KMS-11 (cell line): ENCODE data around the gene LBHD1.

Experiments
- H2AFZ ChIP-seq: fragments of 200-600 bp; sonication (generic); 2 replicates; pipeline ENCODE4 v1.6.1; 2016; ENCODE audit warnings: antibody characterized with exemption, mixed run types, low read depth
- H3K27ac ChIP-seq: fragments of 200-600 bp; sonication (generic); 2 replicates; pipeline ENCODE4 v1.6.1; 2016; ENCODE audit warnings: mild to moderate bottlenecking, mixed run types
- H3K27me3 ChIP-seq: fragments of 200-600 bp; sonication (generic); 2 replicates; pipeline ENCODE4 v1.6.1; 2017; ENCODE audit warnings: mild to moderate bottlenecking, low read depth, mixed run types, moderate library complexity; ENCODE audit not compliant: insufficient read depth
- H3K36me3 ChIP-seq: fragments of 200-600 bp; sonication (generic); 2 replicates; pipeline ENCODE4 v1.6.1; 2017; ENCODE audit warnings: mild to moderate bottlenecking, mixed run types; ENCODE audit not compliant: insufficient read depth
- H3K4me1 ChIP-seq: fragments of 200-600 bp; sonication (generic); 2 replicates; pipeline ENCODE4 v1.6.1; 2016; ENCODE audit warnings: mild to moderate bottlenecking, low read depth, mixed run types; ENCODE audit not compliant: poor library complexity, severe bottlenecking
- H3K4me2 ChIP-seq: fragments of 200-600 bp; sonication (generic); 2 replicates; pipeline ENCODE4 v1.7.0; 2016; ENCODE audit warnings: mild to moderate bottlenecking, mixed run types
- H3K4me3 ChIP-seq: fragments of 200-600 bp; sonication (generic); IDR thresholded peaks from 2 replicates; pipeline ENCODE4 v1.6.1; 2017; ENCODE audit warnings: low read depth, low read length, mixed read lengths; ENCODE audit not compliant: insufficient read depth
- H3K79me2 ChIP-seq: fragments of 200-600 bp; sonication (generic); 2 replicates; pipeline ENCODE4 v1.6.1; 2016; ENCODE audit warnings: low read depth, mixed run types; ENCODE audit not compliant: insufficient read depth
- H3K9ac ChIP-seq: fragments of 200-600 bp; sonication (generic); 2 replicates; pipeline ENCODE4 v1.6.1; 2016; ENCODE audit warnings: mild to moderate bottlenecking, mixed run types
- H4K20me1 ChIP-seq: fragments of 200-600 bp; sonication (generic); 2 replicates; pipeline ENCODE4 v1.6.1; 2016; ENCODE audit warnings: mild to moderate bottlenecking, mixed run types; ENCODE audit not compliant: insufficient read depth
- CTCF ChIP-seq: fragments of 200-600 bp; sonication (generic); conservative IDR thresholded peaks from 2 replicates; pipeline ENCODE4 v1.6.1; 2017; ENCODE audit warnings: low read depth, mild to moderate bottlenecking, antibody characterized with exemption, low read length, moderate library complexity, mixed read lengths

The LBHD1 gene

GRCh38 chr11:62671608-62672389, at the start of gene LBHD1, which contains the start of gene UQCC3:
Gene LBHD1, minus strand, starts transcription at chr11:62672267. Its CDS starts 2,236 bp downstream, at chr11:62670031.
Gene UQCC3, plus strand, starts transcription at chr11:62671673. Its CDS starts 73 bp downstream, at chr11:62671746.
- H3K27me3 ChIP-seq: no peaks in the 10 kb centered on the region
- peak within 1 kb of the TSS; percentile 61 for H3K27ac ChIP-seq
- peak within 1 kb of the TSS; percentile 62 for H3K9ac ChIP-seq
- H3K4me2 ChIP-seq: peak within 1 kb of the TSS; percentile 80
- no peak for TF ChIP-seq CTCF
- no peaks in the 10 kb centered on the region for H3K36me3 ChIP-seq
- no peak within 1 kb of the TSS for H3K4me3 ChIP-seq
- H2AFZ ChIP-seq: peak within 1 kb of the TSS; percentile 56
- H3K4me1 ChIP-seq: peaks cover 10% of the 10 kb centered on the region
- peaks cover 10% of the 10 kb centered on the region; the same call in 1 of the 2 replicates for H3K79me2 ChIP-seq
- no peaks in the 10 kb centered on the region for H4K20me1 ChIP-seq

GRCh38 chr11:62719302-62719978, 47.4 kb upstream of the LBHD1 start:
- H3K36me3 ChIP-seq: peaks cover 61% of the 10 kb centered on the region; the same call in 1 of the 2 replicates
- H2AFZ ChIP-seq: no peak overlapping the region
- peaks cover 66% of the 10 kb centered on the region for H3K4me1 ChIP-seq
- peaks cover 89% of the 10 kb centered on the region for H3K79me2 ChIP-seq
- H3K27ac ChIP-seq: no peak overlapping the region
- no peak overlapping the region for H3K4me3 ChIP-seq
- H4K20me1 ChIP-seq: peaks cover 11% of the 10 kb centered on the region; the same call in 1 of the 2 replicates
- no peak for TF ChIP-seq CTCF
- H3K27me3 ChIP-seq: no peaks in the 10 kb centered on the region
- H3K9ac ChIP-seq: no peak overlapping the region
- H3K4me2 ChIP-seq: no peak overlapping the region

- no peak overlapping the region for H2AFZ ChIP-seq
- H3K79me2 ChIP-seq: peaks cover 66% of the 10 kb centered on the region
- H3K27me3 ChIP-seq: no peaks in the 10 kb centered on the region
- H3K4me2 ChIP-seq: peak overlapping the region; percentile 60; the same call in 1 of the 2 replicates
- H3K36me3 ChIP-seq: peaks cover 39% of the 10 kb centered on the region; the same call in 1 of the 2 replicates
- TF ChIP-seq CTCF: no peak
- H3K27ac ChIP-seq: peak overlapping the region; percentile 18; the same call in 1 of the 2 replicates
- H3K4me3 ChIP-seq: no peak overlapping the region
- H3K4me1 ChIP-seq: peaks cover 70% of the 10 kb centered on the region
- no peaks in the 10 kb centered on the region for H4K20me1 ChIP-seq
- H3K9ac ChIP-seq: no peak overlapping the region
Observed at GRCh38 chr11:62716816-62717215, 44.7 kb upstream of the LBHD1 start.

GRCh38 chr11:62716206-62716605, 44.1 kb upstream of the LBHD1 start:
- no peak overlapping the region for H3K4me3 ChIP-seq
- no peak for TF ChIP-seq CTCF
- H3K27ac ChIP-seq: peak overlapping the region; percentile 18; the same call in 1 of the 2 replicates
- H4K20me1 ChIP-seq: no peaks in the 10 kb centered on the region
- no peaks in the 10 kb centered on the region for H3K27me3 ChIP-seq
- H3K4me1 ChIP-seq: peaks cover 76% of the 10 kb centered on the region
- H3K9ac ChIP-seq: no peak overlapping the region
- H2AFZ ChIP-seq: no peak overlapping the region
- H3K79me2 ChIP-seq: peaks cover 65% of the 10 kb centered on the region
- peaks cover 33% of the 10 kb centered on the region; the same call in 1 of the 2 replicates for H3K36me3 ChIP-seq
- peak overlapping the region; percentile 60; the same call in 1 of the 2 replicates for H3K4me2 ChIP-seq
